ENCODE results near the gene METTL22. TPM values are rescaled to one million over a fixed set of nuclear protein-coding genes. Genes with fewer than 3 reads are reported as not detected.

METTL22 gene
- total and polyA plus RNA-seq, 8 donors, result 8.8 to 186 (median 23.4) TPM

GRCh38 chr16:8607214-8607613 is 14.3 kb upstream of the METTL22 start:
- Histone ChIP-seq H3K27me3 (peaks cover 0 to 12% (median 5%) of the 10 kb centered on the region in 3 donors), H3K36me3 (no peaks in the 10 kb centered on the region), H3K4me3 (no peak overlapping the region), H3K9me3 (no peaks in the 10 kb centered on the region), H3K27ac (no peak overlapping the region), H3K4me1 (no peaks in the 10 kb centered on the region)
- WGBS, 5 donors, result 72 to 82% (median 74%) methylated on average over 9 of the region's 9 CpGs
- DNase-seq, result no peak
- TF ChIP-seq POLR2A (IDR thresholded peaks at IDR 0.05) (no peak), EP300 (IDR thresholded peaks at IDR 0.05) (no peak)
- intact Hi-C loops (cut with DNase I; ENCODE audit: low total_unique reads), result no loop called here

- TF ChIP-seq EP300 (IDR thresholded peaks at IDR 0.05), result no peak
- 72 to 77% (median 74%) methylated on average over 3 to 4 of the region's 4 CpGs for WGBS, 5 donors
Measured at GRCh38 chr16:8611122-8611521, 10.4 kb upstream of the METTL22 start.

GRCh38 chr16:8611886-8612600 is 9.5 kb upstream of the METTL22 start:
- Histone ChIP-seq H3K4me3 (no peak overlapping the region), H3K36me3 (no peaks in the 10 kb centered on the region), H3K27me3 (peaks cover 0 to 38% (median 5%) of the 10 kb centered on the region in 3 donors), H3K9me3 (no peaks in the 10 kb centered on the region), H3K27ac (no peak overlapping the region), H3K4me1 (no peaks in the 10 kb centered on the region)
- DNase-seq, result no peak
- intact Hi-C loops (cut with DNase I; ENCODE audit: low total_unique reads), result no loop called here
- 90 to 100% (median 94%) methylated on average over 1 of the region's 1 CpG for WGBS, 5 donors
- TF ChIP-seq EP300 (IDR thresholded peaks at IDR 0.05), result no peak
- TF ChIP-seq CTCF (IDR thresholded peaks at IDR 0.05), result no peak

More at GRCh38 chr16:8611122-8611521, 10.4 kb upstream of the METTL22 start:
- H3K4me1 ChIP-seq, result no peaks in the 10 kb centered on the region
- no peaks in the 10 kb centered on the region for H3K9me3 ChIP-seq
- intact Hi-C loops (cut with DNase I; ENCODE audit: low total_unique reads), result no loop called here
- no peak overlapping the region for H3K4me3 ChIP-seq
- no peaks in the 10 kb centered on the region for H3K36me3 ChIP-seq
- peaks cover 0 to 39% (median 5%) of the 10 kb centered on the region in 3 donors for H3K27me3 ChIP-seq
- no peak for DNase-seq
- H3K27ac ChIP-seq, result no peak overlapping the region

- intact Hi-C loops (cut with DNase I; ENCODE audit: low total_unique reads), result no loop called here
- Histone ChIP-seq H3K36me3 (no peaks in the 10 kb centered on the region), H3K4me1 (no peaks in the 10 kb centered on the region), H3K27ac (no peak overlapping the region), H3K9me3 (no peaks in the 10 kb centered on the region), H3K4me3 (no peak overlapping the region), H3K27me3 (peaks cover 0 to 34% (median 0%) of the 10 kb centered on the region in 3 donors)
- no peak for TF ChIP-seq EP300 (IDR thresholded peaks at IDR 0.05)
- WGBS, 5 donors, result 32 to 59% (median 46%) methylated on average over 9 of the region's 9 CpGs
- no peak for DNase-seq
Measured at GRCh38 chr16:8614435-8615029, 7.0 kb upstream of the METTL22 start.

- no peaks in the 10 kb centered on the region for H3K9me3 ChIP-seq
- TF ChIP-seq EP300 (IDR thresholded peaks at IDR 0.05) (no peak), POLR2AphosphoS5 (IDR thresholded peaks at IDR 0.05) (no peak), CTCF (IDR thresholded peaks at IDR 0.05) (no peak), POLR2A (IDR thresholded peaks at IDR 0.05) (no peak)
- peaks cover 0 to 11% (median 5%) of the 10 kb centered on the region in 4 donors for H3K36me3 ChIP-seq
- H3K4me3 ChIP-seq, result no peak overlapping the region
- intact Hi-C loops (cut with DNase I; ENCODE audit: low total_unique reads), result no loop called here
- no peak overlapping the region for H3K27ac ChIP-seq
- peaks cover 7 to 29% (median 25%) of the 10 kb centered on the region in 4 donors for H3K4me1 ChIP-seq
- DNase-seq, result no peak
- peaks cover 0 to 13% (median 0%) of the 10 kb centered on the region in 3 donors for H3K27me3 ChIP-seq
- 48 to 68% (median 62%) methylated on average over 5 of the region's 5 CpGs for WGBS, 5 donors
Measured at GRCh38 chr16:8619671-8620370, 1.7 kb upstream of the METTL22 start.
